ENCODE measurements around the gene CHID1.

Gene CHID1

DNA sequence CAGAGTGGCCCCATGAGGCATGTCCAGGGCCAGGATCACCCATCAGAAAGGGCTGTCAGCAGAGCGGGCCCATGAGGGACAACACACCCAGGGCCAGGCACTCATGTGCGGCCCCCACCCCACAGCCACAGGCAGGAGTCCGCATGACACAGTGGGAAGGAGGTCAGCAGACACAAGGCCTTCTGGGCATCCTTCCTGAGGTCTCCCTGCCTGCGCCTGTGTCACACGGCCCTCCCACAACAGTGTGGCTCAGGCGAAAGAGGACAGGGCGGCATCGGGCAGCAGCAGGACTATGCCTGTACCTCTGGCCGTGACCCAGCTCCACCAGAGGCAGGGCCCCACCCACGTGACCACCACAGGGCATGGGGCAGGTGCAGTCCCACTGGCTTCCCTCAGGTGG is 27.1 kb downstream of the CHID1 start:
- no peak for DNase-seq

DNA sequence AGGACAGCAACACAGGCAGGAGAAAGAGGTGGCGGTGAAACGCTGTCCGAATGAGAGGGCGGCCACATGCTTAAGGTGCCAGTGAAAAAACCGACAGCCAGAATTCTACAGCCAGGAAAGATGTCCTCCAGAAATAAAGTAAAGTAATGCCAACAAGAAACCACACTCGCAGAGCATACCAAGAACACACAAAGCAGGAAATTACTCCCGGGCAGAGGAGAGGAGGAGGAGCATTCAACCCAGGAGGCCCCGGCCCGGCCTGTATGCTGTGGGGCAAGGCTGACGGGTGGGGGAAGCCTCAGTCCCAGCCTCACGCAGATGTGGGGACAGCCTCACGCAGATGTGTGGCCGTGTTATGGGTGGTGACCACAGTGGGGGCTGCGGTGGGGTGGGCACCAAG is 28.0 kb downstream of the CHID1 start:
- no peak for DNase-seq

DNA sequence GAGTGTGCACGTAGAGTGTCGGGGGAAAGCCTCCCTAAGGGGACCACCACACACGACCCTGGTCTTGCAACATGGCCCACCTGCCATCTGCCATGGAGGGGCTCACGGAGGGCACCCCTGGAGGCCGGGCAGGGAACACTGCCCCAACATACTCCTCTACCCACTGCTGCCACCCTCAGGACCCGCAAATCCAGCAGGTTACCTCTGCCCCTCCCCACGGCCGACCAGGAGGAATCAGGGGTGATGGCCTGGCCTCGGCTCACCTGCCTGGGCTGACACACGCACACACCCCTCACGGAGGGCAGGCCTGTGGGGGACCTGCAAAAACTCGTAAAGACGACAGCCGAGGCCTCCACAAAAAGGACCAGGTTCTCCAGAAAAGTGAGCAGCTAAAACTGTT is 30.2 kb downstream of the CHID1 start:
- no peak for DNase-seq

DNA sequence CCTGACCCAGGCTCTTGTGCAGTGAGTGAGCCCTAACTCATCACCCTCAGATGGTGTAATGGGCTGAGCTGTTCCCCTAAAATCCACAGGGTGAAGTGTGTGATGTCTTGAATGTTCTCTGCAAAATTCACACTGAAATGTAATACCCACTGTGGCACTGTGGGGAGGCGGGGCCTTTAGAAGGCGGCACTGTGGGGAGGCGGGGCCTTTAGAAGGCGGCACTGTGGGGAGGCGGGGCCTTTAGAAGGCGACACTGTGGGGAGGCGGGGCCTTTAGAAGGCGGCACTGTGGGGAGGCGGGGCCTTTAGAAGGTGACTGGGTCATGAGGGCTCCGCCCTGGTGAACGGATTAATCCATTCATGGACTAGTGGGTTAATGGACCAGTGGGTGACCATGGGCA is 33.0 kb downstream of the CHID1 start:
- DNase-seq: no peak

DNA sequence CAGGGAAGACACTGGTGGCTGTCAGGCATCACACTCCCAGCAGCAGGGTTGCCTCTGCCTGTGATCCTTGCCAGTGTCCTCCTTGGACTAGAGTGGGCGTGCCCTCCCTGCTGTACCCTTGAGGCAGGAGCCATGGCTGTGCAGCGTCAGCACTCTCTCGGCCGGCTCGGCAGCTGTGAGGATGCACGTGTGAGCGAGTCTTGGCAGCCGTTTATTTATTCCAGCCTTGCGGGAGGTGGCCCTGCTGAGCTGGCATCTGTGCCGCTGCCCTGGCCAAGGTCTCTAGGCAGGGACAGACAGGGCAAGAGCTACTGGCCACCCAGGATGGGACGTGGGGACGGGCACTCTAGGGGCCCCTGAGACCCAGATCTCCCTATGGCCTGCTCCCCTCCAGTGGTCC is 34.1 kb downstream of the CHID1 start:
- DNase-seq: no peak

DNA sequence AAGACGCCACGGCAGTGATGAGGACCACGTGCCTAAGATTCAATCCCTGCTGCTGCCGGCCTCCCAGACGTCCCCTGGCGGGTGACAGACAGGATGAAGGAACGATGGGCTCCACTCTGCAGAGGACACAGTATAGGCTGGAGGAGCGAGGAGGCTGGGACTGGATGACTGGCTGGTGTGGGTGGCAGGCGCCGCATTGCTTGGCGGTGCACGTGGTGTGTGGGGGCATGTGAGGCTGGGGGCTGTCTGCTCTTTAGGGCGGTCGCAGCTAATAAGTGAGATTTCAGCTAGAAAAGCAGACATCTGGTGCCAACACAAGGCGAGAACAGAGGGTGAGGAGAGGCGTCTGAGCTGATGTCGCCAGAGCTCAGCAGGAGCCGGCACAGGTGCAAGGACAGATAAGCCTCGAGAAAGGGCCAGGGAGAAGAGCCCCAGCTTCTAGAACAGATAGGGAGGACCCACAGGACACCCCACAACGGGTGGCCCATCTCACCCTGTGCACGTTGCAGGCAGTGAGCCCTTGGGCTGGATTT is 34.8 kb downstream of the CHID1 start:
- DNase-seq: no peak

DNA sequence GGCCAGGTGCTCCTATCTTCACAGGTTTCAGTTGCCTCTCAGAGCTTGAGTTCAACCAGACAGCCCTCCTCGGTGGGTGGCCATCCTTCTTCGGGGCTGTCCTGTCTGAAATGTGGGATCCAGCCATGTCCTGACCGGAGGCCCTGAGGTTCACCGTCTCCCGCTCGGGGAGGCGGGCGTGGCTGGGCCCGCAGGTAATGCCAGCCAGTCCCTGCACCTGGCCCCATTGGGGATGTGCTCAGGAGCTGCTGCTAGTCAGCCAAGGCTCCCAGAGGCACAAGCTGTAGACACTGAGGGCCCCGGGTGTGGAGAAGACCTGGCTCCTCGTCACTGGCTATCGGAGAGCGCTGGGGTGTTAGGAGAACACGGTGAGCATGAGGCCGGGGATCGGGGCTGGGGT is 35.4 kb downstream of the CHID1 start:
- no peak for DNase-seq

DNA sequence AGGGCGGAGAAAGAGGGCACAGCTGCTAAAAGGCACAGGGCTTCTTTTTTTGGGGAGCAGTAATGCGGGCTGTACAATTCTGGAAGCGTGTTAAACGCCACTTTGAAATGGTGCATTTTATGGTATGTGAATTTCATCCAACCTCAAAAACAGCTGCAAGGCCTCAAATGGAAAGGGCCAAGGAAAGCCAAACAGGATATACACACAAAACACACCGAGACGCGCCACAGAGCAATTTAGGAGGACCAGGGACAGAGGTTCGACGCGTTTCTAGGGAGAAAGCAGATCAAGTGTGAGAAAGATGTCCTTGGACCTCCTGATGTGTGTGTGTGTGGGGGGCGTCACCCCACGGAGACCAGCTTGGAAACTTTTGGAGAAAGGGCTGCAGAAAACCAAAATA is 36.9 kb downstream of the CHID1 start:
- no peak for DNase-seq

DNA sequence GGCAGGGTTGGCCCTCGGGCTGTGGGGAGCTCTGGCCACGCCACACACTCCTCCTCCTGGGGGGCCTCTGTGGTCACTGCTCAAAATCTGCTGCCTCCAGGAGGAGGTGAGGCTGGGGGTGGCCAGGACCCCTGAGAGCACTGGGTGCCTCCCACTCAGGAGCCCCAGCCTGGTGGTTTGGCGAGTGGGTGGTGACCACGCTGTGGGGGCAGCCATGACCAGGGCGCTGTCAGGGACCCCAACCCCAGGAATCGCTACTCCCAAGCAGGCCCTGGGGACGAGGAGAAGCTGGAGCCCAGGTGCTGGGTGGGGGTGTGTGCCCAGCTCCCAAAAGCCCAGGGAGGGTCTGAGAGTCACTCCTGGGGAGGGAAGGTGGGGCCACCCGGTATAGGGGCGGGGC is 37.8 kb downstream of the CHID1 start:
- no peak for DNase-seq

DNA sequence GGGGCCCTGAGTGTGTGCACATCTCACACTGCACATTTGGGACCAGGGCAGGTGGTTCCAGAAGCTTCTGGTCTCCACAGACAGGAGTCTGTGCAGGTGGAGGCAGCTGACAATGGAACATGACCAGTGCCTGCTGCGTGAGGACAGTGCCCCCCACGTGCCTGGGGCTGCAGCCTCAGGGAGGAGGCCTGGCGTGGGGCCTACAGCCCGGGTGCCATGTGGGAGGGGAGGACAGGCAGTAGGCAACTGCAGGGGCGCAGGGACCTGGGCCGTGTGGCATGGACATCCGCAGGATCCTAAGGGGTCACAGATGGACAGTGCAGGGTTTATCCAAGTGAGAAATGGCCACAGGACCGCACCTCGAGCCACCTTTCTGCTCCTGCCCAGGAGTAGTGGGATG is 39.1 kb downstream of the CHID1 start:
- DNase-seq: no peak

DNA sequence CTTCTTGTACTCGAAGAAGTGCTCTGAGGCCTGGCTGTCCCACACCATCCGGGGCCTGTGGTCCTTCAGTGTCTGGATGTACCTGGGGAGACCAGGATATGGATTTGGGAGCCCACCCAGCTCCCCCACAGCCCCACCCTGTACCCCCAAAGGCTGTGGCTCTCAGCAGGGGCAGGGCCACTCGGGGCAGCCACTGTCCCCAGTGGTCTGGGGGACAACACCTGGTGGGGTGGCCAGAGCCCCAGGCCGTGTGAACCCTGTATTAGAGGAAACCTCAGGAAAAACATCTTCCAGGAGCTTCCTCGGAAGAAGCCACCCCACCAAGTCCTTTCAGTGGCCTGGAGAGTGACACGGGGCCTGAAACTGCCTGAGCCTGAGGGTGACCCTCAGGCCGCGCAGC is 40.2 kb downstream of the CHID1 start:
- no peak for DNase-seq

DNA sequence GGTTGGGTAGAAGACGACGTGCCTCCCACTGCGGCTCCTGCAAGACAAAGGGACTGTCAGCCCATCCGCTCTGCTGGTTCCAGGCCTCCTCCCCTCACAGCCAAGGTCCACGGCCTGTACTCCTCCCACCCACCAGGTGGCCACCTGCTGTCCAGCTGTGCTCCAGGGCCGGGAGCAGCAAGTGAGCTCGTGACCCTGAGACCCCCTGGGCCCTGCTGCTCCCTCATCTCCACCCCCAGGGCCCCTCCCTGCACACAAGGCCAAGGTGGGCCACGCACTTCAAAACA is 40.5 kb downstream of the CHID1 start:
- no peak for DNase-seq

DNA sequence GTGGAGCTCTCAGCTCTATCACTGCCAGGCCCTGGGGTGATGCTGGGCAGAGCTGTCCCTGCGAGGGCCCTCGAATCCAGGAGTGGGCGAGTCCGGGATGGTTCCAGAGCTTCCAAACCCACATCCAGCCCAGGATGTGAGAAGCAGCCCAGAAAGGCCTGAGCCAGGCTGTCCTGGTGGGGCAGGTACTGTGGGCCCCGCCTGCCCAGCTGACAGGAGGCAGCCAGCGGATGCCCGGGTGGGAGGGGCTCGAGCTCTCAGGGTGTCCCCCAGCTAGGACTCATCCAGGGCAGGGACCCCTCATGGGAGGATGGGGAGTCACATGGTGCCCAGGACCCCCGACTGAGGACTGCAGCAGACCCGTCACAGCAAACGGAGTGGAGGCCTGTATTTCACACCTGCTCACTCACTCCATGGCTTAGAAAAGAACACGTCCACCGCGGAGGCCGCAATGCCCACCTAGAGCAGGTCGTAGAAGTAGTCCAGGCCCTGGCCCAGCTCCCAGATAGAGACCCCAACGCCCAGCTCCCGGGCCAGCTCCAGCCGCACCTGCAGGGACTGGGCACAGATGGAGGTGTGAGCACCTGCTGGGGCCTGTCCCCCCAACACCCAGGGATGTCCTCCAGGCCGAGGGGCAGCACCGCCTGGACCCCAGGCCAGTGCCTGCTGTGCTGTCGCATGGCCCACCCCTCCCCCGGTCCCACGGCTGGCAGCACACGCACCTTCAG is 41.0 kb downstream of the CHID1 start:
- DNase-seq: no peak

DNA sequence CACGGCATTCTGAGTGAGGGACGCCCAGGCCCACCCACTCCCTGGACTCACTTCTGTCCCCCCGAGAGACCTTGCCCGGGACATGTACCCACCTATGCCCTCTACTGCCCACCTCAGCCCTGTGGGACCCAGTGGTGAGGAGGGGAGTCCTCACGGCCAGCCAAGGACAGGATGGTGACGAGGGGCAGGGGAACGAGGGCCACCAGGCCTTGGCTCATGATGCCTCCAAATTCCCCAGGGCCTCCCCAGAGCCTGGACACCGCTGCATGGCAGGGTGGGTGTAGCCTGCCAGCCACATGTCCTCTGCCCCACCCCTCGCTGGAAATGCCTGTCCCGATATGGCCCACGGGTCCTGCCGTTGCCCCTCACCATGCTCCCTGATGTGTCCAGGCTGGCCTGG is 41.8 kb downstream of the CHID1 start:
- DNase-seq: no peak

DNA sequence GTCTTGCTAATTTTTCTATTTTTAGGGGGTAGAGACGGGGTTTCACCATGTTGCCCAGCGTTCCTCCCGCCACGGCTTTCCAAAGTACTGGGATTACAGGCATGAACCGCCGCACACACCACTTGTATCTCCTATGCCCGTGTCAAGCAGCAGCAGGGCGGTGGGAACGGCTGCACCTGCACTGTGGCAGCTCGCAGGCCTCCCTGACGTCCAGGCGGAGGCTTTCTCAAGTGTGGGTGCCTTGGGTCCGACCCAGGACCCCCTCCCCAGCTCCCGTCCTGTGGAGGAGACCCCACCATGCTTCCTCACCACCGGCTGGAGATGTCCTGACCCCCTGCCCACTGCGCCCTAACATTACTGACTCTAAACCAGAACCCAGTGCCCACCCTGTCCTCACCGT is 42.2 kb downstream of the CHID1 start:
- DNase-seq: no peak

DNA sequence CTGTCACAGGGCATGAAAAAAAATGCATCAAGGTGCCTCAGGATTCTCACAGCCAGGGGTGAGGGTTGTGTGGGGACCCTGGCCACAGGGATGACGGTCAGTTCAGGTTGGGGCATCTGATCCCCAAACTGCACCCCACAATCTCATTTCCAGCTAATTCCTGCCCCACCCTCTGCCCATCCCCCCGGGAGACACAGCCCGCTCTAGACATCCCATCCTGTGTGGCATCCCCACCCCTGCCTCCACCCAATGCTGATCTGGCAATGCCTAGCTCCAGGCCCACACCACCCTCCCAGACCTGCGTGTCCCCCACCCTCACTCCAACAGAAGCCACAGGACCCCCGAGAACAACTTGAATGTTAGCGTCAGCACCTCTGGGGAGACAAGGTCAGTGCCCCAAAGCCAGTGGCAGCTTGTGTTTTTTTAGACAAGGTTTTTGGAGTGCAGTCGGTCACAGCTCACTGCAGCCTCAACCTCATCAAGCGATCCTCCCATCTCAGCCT is 42.7 kb downstream of the CHID1 start:
- no peak for DNase-seq

DNA sequence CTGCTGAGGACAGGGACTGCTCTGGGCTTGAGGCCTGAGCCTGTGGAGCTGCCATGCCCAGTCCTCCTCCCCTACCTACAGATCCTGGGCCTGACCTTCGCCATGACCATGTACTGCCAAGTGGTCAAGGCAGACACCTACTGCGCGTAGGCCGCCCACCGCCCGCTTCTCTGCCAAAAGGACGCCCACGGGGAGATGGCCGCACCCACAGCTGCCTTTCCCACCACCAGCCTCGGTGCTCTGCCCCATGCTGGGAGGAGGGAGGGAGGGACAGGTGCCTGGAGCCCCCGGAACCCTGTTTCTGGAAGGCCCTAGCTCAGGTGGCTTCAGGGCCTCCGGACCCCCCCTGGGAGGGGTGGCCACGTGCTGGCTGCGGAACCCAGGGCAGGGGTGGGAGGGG is 44.1 kb downstream of the CHID1 start:
- DNase-seq: no peak

DNA sequence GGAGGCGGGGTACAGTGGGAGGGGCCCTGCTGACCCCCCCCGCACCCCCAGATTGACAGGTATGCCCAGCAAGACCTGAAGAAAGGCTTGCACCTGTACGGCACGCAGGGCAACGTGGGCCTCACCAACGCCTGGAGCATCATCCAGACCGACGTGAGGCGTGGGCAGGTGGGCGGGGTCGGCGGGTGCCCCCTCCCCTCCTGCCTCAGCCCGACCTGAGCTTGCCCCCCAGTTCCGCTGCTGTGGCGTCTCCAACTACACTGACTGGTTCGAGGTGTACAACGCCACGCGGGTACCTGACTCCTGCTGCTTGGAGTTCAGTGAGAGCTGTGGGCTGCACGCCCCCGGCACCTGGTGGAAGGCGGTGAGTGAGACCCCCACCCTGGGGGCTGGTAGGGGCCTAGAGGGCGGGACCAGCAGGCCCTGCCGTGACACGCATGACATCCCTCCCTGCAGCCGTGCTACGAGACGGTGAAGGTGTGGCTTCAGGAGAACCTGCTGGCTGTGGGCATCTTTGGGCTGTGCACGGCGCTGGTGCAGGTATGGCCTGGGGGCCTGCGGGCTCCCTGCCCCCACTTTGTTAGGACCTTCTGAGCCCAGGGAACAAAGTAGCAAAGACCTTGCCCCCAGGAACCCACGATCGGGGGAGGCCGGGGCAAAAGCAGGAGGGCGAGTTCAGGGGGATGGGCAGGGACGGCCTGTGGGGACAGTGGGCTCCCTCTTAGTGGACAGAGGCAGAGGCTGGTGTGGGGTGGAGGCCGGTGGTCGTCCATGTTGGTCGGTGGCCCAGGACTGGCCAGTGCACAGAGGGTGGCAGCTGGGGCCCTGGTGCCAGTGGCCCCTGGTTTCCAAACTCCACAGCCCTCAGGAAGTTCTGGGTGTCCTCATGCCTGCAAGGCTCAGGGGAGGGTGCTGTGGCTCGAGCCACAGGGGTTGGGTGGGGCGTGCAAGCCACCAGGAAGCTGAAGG is 44.9 kb downstream of the CHID1 start:
- DNase-seq: no peak

DNA sequence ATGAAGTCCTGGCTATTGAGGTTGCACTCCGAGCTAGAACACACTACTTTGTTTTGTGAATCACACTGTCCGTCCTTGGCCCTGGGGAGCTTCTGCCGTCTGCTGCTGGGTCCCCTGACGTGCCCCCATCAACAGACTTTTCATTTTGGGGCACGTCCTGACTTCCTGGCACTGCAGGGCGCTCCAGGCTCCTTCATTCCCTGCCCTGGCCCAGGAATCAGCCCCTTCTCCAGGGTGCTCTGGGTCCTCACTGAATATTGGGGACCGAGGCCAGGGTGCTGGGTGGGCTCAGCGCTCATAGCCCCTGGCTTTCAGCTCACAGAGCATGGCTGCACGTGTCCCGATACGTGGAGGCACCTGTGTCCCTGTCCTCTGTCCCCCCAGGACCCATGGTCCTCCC is 45.7 kb downstream of the CHID1 start:
- no peak for DNase-seq

DNA sequence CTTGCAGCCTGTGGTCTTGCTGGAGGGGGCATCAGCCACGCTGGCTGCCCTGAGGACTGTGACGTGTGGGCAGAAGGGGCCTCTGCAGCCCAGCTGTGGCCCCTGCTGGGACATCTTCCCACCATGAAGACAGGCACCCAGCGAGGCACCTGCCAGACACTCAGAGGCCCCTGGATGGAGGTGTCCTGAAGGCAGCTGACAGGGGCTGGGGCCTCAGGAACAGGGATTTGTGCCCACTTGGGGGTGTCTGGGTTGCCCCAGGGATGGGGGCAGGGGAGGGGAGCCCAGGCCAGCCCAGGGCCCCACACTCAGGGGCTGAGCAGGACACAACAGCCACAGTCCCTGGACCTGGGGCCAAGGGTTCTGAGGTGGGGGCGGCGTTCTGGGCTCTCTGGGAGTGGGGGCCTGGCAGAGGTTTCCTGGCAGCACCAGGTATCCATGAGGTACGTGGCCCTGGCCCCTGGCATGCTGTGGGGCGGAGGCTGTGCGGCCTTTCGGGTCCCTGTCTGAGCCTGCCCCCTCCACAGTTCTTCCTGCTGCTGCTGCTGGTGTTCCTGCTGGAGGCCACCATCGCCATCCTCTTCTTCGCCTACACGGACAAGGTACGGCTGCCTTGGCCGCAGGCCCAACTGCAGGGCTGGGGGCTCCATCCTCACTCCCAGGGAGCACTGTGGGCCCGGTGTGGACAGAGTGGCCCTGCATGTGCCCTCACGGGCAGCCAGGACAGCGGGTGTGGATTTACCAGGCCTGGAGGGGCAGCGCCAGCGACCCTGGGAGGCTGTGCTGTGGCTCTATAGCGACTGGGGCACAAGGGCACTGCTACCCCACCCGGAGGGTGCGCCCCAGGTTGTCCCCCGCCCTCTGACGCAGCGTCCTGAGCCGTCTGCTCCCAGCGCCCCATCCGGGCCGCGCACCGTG is 46.4 kb downstream of the CHID1 start:
- no peak for DNase-seq

DNA sequence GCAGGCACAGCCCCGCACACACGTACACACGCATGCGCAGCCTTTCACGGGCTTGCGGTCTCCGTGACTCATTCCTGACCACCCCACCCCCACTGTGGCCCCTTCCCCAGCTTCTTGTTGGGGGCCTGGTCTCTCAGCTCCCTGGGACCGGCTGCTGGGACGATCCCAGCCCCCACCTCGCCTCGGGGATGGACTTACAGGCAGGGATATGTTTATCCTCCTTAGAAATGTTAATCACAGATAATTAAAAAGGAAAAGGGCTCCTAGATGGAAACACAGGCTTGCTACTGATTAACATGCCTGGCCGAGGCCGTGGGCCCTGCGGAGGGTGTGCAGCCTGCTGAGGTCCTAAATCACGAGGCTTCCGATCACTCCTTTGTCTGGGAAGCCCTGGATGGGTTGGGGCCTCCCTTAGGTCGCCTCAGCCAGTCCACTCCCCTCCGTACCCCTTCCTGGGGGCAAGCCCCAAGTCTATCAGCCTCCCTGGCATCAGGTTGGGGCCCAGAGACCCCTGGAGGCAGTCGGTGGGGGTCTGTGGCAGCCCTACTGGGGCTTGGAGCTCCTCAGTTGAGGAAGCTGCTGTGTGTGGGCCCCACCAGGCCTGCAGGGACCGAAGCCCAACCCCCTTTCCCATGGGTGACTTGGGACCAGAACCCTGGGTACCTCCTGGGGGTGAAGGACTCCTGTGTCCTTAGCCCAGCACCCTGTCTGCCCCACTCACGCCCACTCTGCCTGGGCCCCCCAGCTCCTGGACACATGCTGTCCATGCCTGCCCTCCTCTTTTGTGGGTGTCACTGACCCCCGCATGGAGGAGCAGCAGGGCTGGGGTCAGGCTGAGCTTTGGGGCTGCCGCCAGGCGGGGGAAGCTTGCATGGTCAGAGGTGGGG is 47.3 kb downstream of the CHID1 start:
- DNase-seq: no peak

DNA sequence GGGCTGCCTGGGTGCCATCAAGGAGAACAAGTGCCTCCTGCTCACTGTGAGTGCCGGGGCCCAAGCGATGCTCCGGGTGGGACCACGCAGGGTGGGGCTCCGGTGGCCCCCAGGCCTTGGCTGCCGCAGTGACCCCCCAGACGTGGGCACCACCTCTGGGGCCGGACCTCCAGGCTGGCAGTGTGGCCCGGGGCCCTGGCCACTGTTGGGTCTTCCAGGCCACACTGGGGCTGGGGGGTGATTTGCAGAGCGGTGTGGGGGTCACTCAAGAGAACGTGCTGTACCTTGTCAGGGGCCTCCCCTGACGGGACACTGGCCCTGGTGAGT is 48.0 kb downstream of the CHID1 start:
- no peak for DNase-seq

All from NCI-H1048 (cell line).